ENCODE results near the gene PIPOX. TPM values are rescaled to one million over a fixed set of nuclear protein-coding genes. Genes with fewer than 3 reads are reported as not detected.

Gene PIPOX
- total RNA-seq, 4 donors from 2014 or later = 1.2 to 15.3 (median 1.6) TPM; not detected in 1

- peaks cover 75% of the 10 kb centered on the region for H3K27me3 ChIP-seq
- no peak for DNase-seq
- intact Hi-C loops (cut with DNase I; ENCODE audit: low total_unique reads) (no loop called here), in situ Hi-C loops (cut with MboI; ENCODE audit: low pct_ligation_motif_present in 1 of 4, low pct_unique_long_range_greater_than_20kb in 1 of 4, low sequenced_read_pairs in 3 of 4) (loop anchor here in 1 of 4 donors (25.0 kb wide), 1 partner anchor 217 kb away; the partner anchor contains the start of gene CRYBA1)
- H3K4me3 ChIP-seq = no peak overlapping the region
- 73 to 79% methylated on average over 3 to 8 of the region's 8 CpGs for WGBS, 2 donors (ENCODE audit: low coverage in 1 of 2)
- H3K27ac ChIP-seq = no peak overlapping the region
- TF ChIP-seq POLR2AphosphoS5 (IDR thresholded peaks at IDR 0.05) (no peak), CTCF (IDR thresholded peaks at IDR 0.05) (no peak), POLR2A (IDR thresholded peaks at IDR 0.05) (no peak), EP300 (IDR thresholded peaks at IDR 0.05; ENCODE audit: low read depth) (no peak)
- no peaks in the 10 kb centered on the region for H3K9me3 ChIP-seq
- H3K4me1 ChIP-seq = peaks cover 0 to 10% (median 4%) of the 10 kb centered on the region in 4 donors
- H3K36me3 ChIP-seq = no peaks in the 10 kb centered on the region
Measured at GRCh38 chr17:29020576-29020975, 22.4 kb upstream of the PIPOX start.

- Histone ChIP-seq H3K27ac (no peak overlapping the region), H3K9me3 (no peaks in the 10 kb centered on the region), H3K36me3 (no peaks in the 10 kb centered on the region), H3K27me3 (peaks cover 76% of the 10 kb centered on the region), H3K4me1 (peaks cover 0 to 10% (median 4%) of the 10 kb centered on the region in 4 donors), H3K4me3 (no peak overlapping the region)
- intact Hi-C loops (cut with DNase I; ENCODE audit: low total_unique reads) = no loop called here
- no peak for DNase-seq
- in situ Hi-C loops (cut with MboI; ENCODE audit: low pct_ligation_motif_present in 1 of 4, low pct_unique_long_range_greater_than_20kb in 1 of 4, low sequenced_read_pairs in 3 of 4) = loop anchor here in 1 of 4 donors (25.0 kb wide), 1 partner anchor 216 kb away; the partner anchor contains the start of gene CRYBA1
- WGBS, 2 donors (ENCODE audit: low coverage in 1 of 2) = 70 to 71% methylated on average over 2 to 7 of the region's 7 CpGs
- TF ChIP-seq POLR2A (IDR thresholded peaks at IDR 0.05) (no peak), EP300 (IDR thresholded peaks at IDR 0.05; ENCODE audit: low read depth) (no peak), CTCF (IDR thresholded peaks at IDR 0.05) (no peak), POLR2AphosphoS5 (IDR thresholded peaks at IDR 0.05) (no peak)
Measured at GRCh38 chr17:29021226-29021625, 21.7 kb upstream of the PIPOX start.

GRCh38 chr17:29022074-29022473 lies 20.9 kb upstream of the PIPOX start:
- in situ Hi-C loops (cut with MboI; ENCODE audit: low pct_ligation_motif_present in 1 of 4, low pct_unique_long_range_greater_than_20kb in 1 of 4, low sequenced_read_pairs in 3 of 4) = loop anchor here in 1 of 4 donors (25.0 kb wide), 1 partner anchor 215 kb away; the partner anchor contains the start of gene CRYBA1
- intact Hi-C loops (cut with DNase I; ENCODE audit: low total_unique reads) = no loop called here
- H3K9me3 ChIP-seq = no peaks in the 10 kb centered on the region
- peaks cover 0 to 10% (median 4%) of the 10 kb centered on the region in 4 donors for H3K4me1 ChIP-seq
- 85 to 86% methylated on average over 6 to 7 of the region's 7 CpGs for WGBS, 2 donors (ENCODE audit: low coverage in 1 of 2)
- TF ChIP-seq POLR2A (IDR thresholded peaks at IDR 0.05) (no peak), CTCF (IDR thresholded peaks at IDR 0.05) (no peak), EP300 (IDR thresholded peaks at IDR 0.05; ENCODE audit: low read depth) (no peak), POLR2AphosphoS5 (IDR thresholded peaks at IDR 0.05) (no peak)
- no peaks in the 10 kb centered on the region for H3K36me3 ChIP-seq
- H3K4me3 ChIP-seq = no peak overlapping the region
- no peak overlapping the region for H3K27ac ChIP-seq
- no peak for DNase-seq
- H3K27me3 ChIP-seq = peaks cover 73% of the 10 kb centered on the region

GRCh38 chr17:29024316-29024952 lies 18.5 kb upstream of the PIPOX start:
- no peak overlapping the region for H3K4me3 ChIP-seq
- peaks cover 53% of the 10 kb centered on the region for H3K27me3 ChIP-seq
- in situ Hi-C loops (cut with MboI; ENCODE audit: low pct_ligation_motif_present in 1 of 4, low pct_unique_long_range_greater_than_20kb in 1 of 4, low sequenced_read_pairs in 3 of 4) = loop anchor here in 1 of 4 donors (25.0 kb wide), 1 partner anchor 213 kb away; the partner anchor contains the start of gene CRYBA1
- DNase-seq = no peak
- TF ChIP-seq POLR2AphosphoS5 (IDR thresholded peaks at IDR 0.05) (no peak), POLR2A (IDR thresholded peaks at IDR 0.05) (no peak), EP300 (IDR thresholded peaks at IDR 0.05; ENCODE audit: low read depth) (no peak), CTCF (IDR thresholded peaks at IDR 0.05) (no peak)
- H3K36me3 ChIP-seq = no peaks in the 10 kb centered on the region
- no peaks in the 10 kb centered on the region for H3K9me3 ChIP-seq
- intact Hi-C loops (cut with DNase I; ENCODE audit: low total_unique reads) = no loop called here
- no peak overlapping the region for H3K27ac ChIP-seq
- H3K4me1 ChIP-seq = peaks cover 0 to 10% (median 4%) of the 10 kb centered on the region in 4 donors
- WGBS, 2 donors (ENCODE audit: low coverage in 1 of 2) = 74% methylated on average over 6 of the region's 6 CpGs; no CpG with 5 or more reads in 1 of the 2 donors
